GM23338 (cell line): ENCODE measurements around the gene CCDC6. TPM values are rescaled to one million over a fixed set of nuclear protein-coding genes. Genes with fewer than 3 reads are reported as not detected.
A peak's percentile ranks its signal among the peaks of the same experiment; 100 is the strongest.

Experiments
- ATAC-seq: fragments of 200-7000 bp; cut with Tn5 transposase; 3 replicates; pipeline ENCODE4 v1.9.1; 2020
- DNase-seq: peaks from one replicate; pipeline ENCODE4 v3.0.0-alpha.2; 2015; ENCODE audit warnings: low spot score
- H2AFZ ChIP-seq: fragments of 200-600 bp; sonication (generic); 2 replicates; pipeline ENCODE4 v1.8.0; 2016; ENCODE audit warnings: antibody characterized with exemption, mild to moderate bottlenecking, moderate library complexity
- H3F3A ChIP-seq: fragments of 200-600 bp; sonication (generic); replicated peaks from 2 replicates; pipeline ENCODE4 v1.8.0; 2017; ENCODE audit warnings: antibody characterized with exemption, mixed run types, low read depth
- H3K27ac ChIP-seq: fragments of 200-600 bp; sonication (generic); 2 replicates; pipeline ENCODE4 v1.6.1; 2016; ENCODE audit warnings: low read depth
- H3K27me3 ChIP-seq: fragments of 200-600 bp; sonication (generic); 2 replicates; pipeline ENCODE4 v1.8.0; 2016; ENCODE audit warnings: mild to moderate bottlenecking, mixed run types, moderate library complexity; ENCODE audit not compliant: insufficient read depth
- H3K36me3 ChIP-seq: fragments of 200-600 bp; sonication (generic); 2 replicates; pipeline ENCODE4 v1.8.0; 2016; ENCODE audit warnings: mild to moderate bottlenecking; ENCODE audit not compliant: insufficient read depth
- H3K4me1 ChIP-seq: fragments of 200-600 bp; sonication (generic); 2 replicates; pipeline ENCODE4 v1.8.0; 2016; ENCODE audit warnings: mild to moderate bottlenecking, moderate library complexity; ENCODE audit not compliant: insufficient read depth
- H3K4me2 ChIP-seq: fragments of 200-600 bp; sonication (generic); 2 replicates; pipeline ENCODE4 v1.7.1; 2017; ENCODE audit warnings: mixed run types
- H3K4me3 ChIP-seq: fragments of 200-600 bp; sonication (generic); 2 replicates; pipeline ENCODE4 v1.6.1; 2016; ENCODE audit warnings: mixed run types
- H3K79me2 ChIP-seq: fragments of 200-600 bp; sonication (generic); replicated peaks from 2 replicates; pipeline ENCODE4 v1.8.0; 2017; ENCODE audit warnings: mild to moderate bottlenecking; ENCODE audit not compliant: insufficient read depth
- H3K9me2 ChIP-seq: fragments of 200-600 bp; sonication (generic); 2 replicates; pipeline ENCODE4 v1.8.0; 2017; ENCODE audit not compliant: insufficient read depth
- H4K20me1 ChIP-seq: fragments of 200-600 bp; sonication (generic); replicated peaks from 2 replicates; pipeline ENCODE4 v1.8.0; 2017; ENCODE audit warnings: mild to moderate bottlenecking; ENCODE audit not compliant: insufficient read depth
- H3K27ac Mint-ChIP-seq: 2 replicates; pipeline ENCODE4 v1.8.0; 2020; ENCODE audit warnings: inconsistent platforms, mild to moderate bottlenecking, moderate library complexity, mixed read lengths
- H3K27me3 Mint-ChIP-seq: 3 replicates; pipeline ENCODE4 v1.8.0; 2022; ENCODE audit warnings: low read depth, mild to moderate bottlenecking, moderate library complexity, mixed read lengths, inconsistent platforms; ENCODE audit not compliant: insufficient read depth, poor library complexity
- H3K36me3 Mint-ChIP-seq: 3 replicates; pipeline ENCODE4 v1.8.0; 2021; ENCODE audit warnings: low read depth, mild to moderate bottlenecking, inconsistent platforms, moderate library complexity, mixed read lengths
- H3K4me1 Mint-ChIP-seq: 3 replicates; pipeline ENCODE4 v1.8.0; 2020; ENCODE audit warnings: mild to moderate bottlenecking, inconsistent platforms, mixed read lengths
- H3K4me3 Mint-ChIP-seq: 3 replicates; pipeline ENCODE4 v1.8.0; 2021; ENCODE audit warnings: moderate library complexity, mild to moderate bottlenecking, inconsistent platforms, mixed read lengths
- H3K9me3 Mint-ChIP-seq: 3 replicates; pipeline ENCODE4 v1.8.0; 2020; ENCODE audit warnings: moderate library complexity, mild to moderate bottlenecking, inconsistent platforms, mixed read lengths
- EZH2 ChIP-seq: fragments of 200-600 bp; sonication (generic); IDR thresholded peaks from one replicate; pipeline ENCODE4 v1.8.0; 2017; ENCODE audit warnings: antibody characterized with exemption, mild to moderate bottlenecking, low read depth; ENCODE audit not compliant: unreplicated experiment
- POLR2AphosphoS5 ChIP-seq: IDR thresholded peaks from 2 replicates; pipeline ENCODE4 v1.6.1; 2016; ENCODE audit warnings: antibody characterized with exemption, low read depth
- STAT1 ChIP-seq: IDR thresholded peaks from one replicate; pipeline ENCODE4 v1.6.1; 2016; ENCODE audit warnings: antibody characterized with exemption; ENCODE audit not compliant: unreplicated experiment
- ZNF114 ChIP-seq: fragments of 250-450 bp; sonication (Bioruptor Pico); IDR thresholded peaks from 2 replicates; pipeline ENCODE4 v1.5.0; 2020; ENCODE audit warnings: mild to moderate bottlenecking, moderate library complexity
- ZNF331 ChIP-seq: fragments of 250-450 bp; sonication (Bioruptor Pico); IDR thresholded peaks from 2 replicates; pipeline ENCODE4 v1.5.0; 2020; ENCODE audit warnings: low read depth, mild to moderate bottlenecking, moderate library complexity
- polyA plus RNA-seq: library from polyadenylated mRNA; unstranded; fragments of >200 nt; fragmentation: Nextera tagmentation; extraction: Ambion mirVana; gene quantifications from 2 replicates; pipeline ENCODE4 v1.2.1, GENCODE V29; 2016
- total RNA-seq: library from RNA; depleted of rRNA; stranded (reverse); fragments of >200 nt; shearing (Covaris generic); gene quantifications from 2 replicates; pipeline ENCODE4 v1.2.3, GENCODE V29; 2014
- TF ChIP-seq, protein P1 (sequence below), 2 experiments: fragments of 200-600 bp in 1 of 2; sonication (generic) in 1 of 2; conservative IDR thresholded peaks; 2 replicates each; pipeline versions ENCODE4 v1.5.1 to v1.6.1; 2016 to 2017; ENCODE audit warnings: antibody characterized with exemption in 2 of 2, low read depth in 2 of 2, mild to moderate bottlenecking in 2 of 2, moderate library complexity in 1 of 2

The CCDC6 gene
- total and polyA plus RNA-seq, 2 experiments from 2014 or later: 32.5 to 66.9 TPM

DNA sequence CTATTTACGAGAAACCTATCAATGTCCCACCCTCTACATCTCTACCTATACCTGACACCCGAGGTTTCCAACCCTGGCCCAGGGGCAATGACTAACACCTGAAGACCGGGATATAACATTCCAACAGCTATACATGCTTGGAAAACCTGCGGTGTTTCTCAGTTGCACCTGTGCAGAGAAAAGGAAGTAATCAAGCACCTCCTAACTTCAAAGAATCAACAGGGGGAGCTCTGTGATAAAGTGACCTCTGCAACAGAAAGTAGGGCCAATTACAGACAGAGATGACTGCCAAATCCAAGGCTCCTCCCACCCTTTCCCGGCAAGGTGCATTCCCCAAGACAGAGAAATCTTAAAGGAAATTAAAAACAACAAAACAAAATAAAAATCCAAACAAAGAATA, 41.3 kb downstream of the CCDC6 start:
- H4K20me1 ChIP-seq: peaks cover 45% of the 10 kb centered on the region
- no peaks in the 10 kb centered on the region for H3K36me3 ChIP-seq
- no peaks in the 10 kb centered on the region for H3F3A ChIP-seq
- H3K4me3 ChIP-seq: no peak overlapping the region
- no peak overlapping the region for H2AFZ ChIP-seq
- ATAC-seq (peak; percentile 72), DNase-seq (peak; percentile 81)
- Mint-ChIP-seq H3K27me3 (peaks cover 7% of the 10 kb centered on the region), H3K9me3 (no peaks in the 10 kb centered on the region; the same call in 1 of the 3 replicates), H3K4me1 (peaks cover 52% of the 10 kb centered on the region), H3K27ac (0 out of 2 replicates have a peak overlapping the region, but pooled peaks have one; percentile 23), H3K36me3 (peaks cover 18% of the 10 kb centered on the region; the same call in 2 of the 3 replicates), H3K4me3 (no peak overlapping the region)
- no peak overlapping the region for H3K4me2 ChIP-seq
- H3K79me2 ChIP-seq: peaks cover 99% of the 10 kb centered on the region
- no peaks in the 10 kb centered on the region for H3K27me3 ChIP-seq
- H3K4me1 ChIP-seq: peaks cover 17% of the 10 kb centered on the region
- H3K9me2 ChIP-seq: no peaks in the 10 kb centered on the region
- TF ChIP-seq, protein P1, sequence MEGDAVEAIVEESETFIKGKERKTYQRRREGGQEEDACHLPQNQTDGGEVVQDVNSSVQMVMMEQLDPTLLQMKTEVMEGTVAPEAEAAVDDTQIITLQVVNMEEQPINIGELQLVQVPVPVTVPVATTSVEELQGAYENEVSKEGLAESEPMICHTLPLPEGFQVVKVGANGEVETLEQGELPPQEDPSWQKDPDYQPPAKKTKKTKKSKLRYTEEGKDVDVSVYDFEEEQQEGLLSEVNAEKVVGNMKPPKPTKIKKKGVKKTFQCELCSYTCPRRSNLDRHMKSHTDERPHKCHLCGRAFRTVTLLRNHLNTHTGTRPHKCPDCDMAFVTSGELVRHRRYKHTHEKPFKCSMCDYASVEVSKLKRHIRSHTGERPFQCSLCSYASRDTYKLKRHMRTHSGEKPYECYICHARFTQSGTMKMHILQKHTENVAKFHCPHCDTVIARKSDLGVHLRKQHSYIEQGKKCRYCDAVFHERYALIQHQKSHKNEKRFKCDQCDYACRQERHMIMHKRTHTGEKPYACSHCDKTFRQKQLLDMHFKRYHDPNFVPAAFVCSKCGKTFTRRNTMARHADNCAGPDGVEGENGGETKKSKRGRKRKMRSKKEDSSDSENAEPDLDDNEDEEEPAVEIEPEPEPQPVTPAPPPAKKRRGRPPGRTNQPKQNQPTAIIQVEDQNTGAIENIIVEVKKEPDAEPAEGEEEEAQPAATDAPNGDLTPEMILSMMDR (conservative IDR thresholded peaks at IDR 0.05; ENCODE audit: low read depth in 2 of 2): peak; percentile 50 to 66
- TF ChIP-seq ZNF331 (CRISPR knock-in tag): no peak
- H3K27ac ChIP-seq: no peak overlapping the region

DNA sequence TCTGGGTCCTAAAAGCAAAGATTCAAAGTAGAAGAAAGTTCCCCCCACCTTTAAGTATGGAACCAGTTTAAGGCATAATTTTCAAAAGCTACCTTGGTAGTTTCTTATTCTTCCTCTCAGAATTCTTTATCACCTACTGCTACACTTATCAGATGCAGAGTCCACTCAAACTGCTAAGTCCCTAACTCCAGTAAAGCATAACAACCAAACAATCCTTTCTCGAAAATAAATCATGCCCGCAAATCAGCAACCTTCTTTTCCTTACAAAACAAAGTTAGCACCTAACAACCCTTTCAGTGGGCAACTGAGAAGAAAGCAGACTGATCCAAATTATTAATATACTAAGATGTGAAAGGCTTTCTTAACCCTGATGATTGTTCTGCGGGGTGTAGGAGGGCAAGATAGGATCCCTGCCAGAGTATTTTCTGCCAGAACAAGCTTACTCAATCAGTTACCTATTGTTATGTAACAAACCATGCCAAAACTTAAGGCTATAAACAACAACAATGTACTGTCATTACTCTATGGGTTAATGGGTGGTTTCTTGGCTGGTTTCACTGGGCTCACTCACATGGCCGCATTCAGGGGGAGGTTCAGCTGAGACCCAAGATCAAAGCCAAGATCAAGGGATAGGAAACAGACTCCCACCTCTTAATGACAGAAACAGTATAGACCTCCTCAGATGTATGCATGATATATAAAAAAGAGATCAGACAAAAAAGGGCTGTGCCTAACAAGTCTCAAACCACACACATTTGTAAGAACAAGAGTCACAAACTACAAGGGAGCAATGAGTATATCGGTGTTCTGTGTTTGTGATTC, 42.0 kb downstream of the CCDC6 start:
- Histone ChIP-seq H3K27me3 (no peaks in the 10 kb centered on the region), H3K9me2 (no peaks in the 10 kb centered on the region), H4K20me1 (peaks cover 41% of the 10 kb centered on the region), H3K4me2 (no peak overlapping the region), H3K4me1 (peaks cover 17% of the 10 kb centered on the region), H3F3A (no peaks in the 10 kb centered on the region), H3K36me3 (no peaks in the 10 kb centered on the region), H3K4me3 (no peak overlapping the region), H2AFZ (no peak overlapping the region), H3K27ac (no peak overlapping the region), H3K79me2 (peaks cover 99% of the 10 kb centered on the region)
- no peak for TF ChIP-seq ZNF331 (CRISPR knock-in tag)
- no peak for TF ChIP-seq POLR2AphosphoS5
- no peak for TF ChIP-seq ZNF114
- no peak for TF ChIP-seq EZH2
- TF ChIP-seq STAT1: no peak
- TF ChIP-seq, protein P1 (conservative IDR thresholded peaks at IDR 0.05; ENCODE audit: low read depth in 2 of 2): no peak
- H3K27ac Mint-ChIP-seq: no peak overlapping the region
- H3K36me3 Mint-ChIP-seq: peaks cover 18% of the 10 kb centered on the region; the same call in 2 of the 3 replicates
- peaks cover 50% of the 10 kb centered on the region for H3K4me1 Mint-ChIP-seq
- no peak overlapping the region for H3K4me3 Mint-ChIP-seq
- H3K9me3 Mint-ChIP-seq: no peaks in the 10 kb centered on the region; the same call in 1 of the 3 replicates
- ATAC-seq (peak; percentile 26), DNase-seq (no peak)
- peaks cover 9% of the 10 kb centered on the region for H3K27me3 Mint-ChIP-seq
